GM23338 (cell line): ENCODE results near the gene CMSS1. TPM values are rescaled to one million over a fixed set of nuclear protein-coding genes. Genes with fewer than 3 reads are reported as not detected.

ENCODE experiments used
- ATAC-seq: fragments of 200-7000 bp; cut with Tn5 transposase; 3 replicates; pipeline ENCODE4 v1.9.1; 2020
- DNase-seq: peaks from one replicate; pipeline ENCODE4 v3.0.0-alpha.2; 2015; ENCODE audit warnings: low spot score
- H2AFZ ChIP-seq: fragments of 200-600 bp; sonication (generic); 2 replicates; pipeline ENCODE4 v1.8.0; 2016; ENCODE audit warnings: antibody characterized with exemption, mild to moderate bottlenecking, moderate library complexity
- H3F3A ChIP-seq: fragments of 200-600 bp; sonication (generic); replicated peaks from 2 replicates; pipeline ENCODE4 v1.8.0; 2017; ENCODE audit warnings: antibody characterized with exemption, mixed run types, low read depth
- H3K27ac ChIP-seq: fragments of 200-600 bp; sonication (generic); 2 replicates; pipeline ENCODE4 v1.6.1; 2016; ENCODE audit warnings: low read depth
- H3K27me3 ChIP-seq: fragments of 200-600 bp; sonication (generic); 2 replicates; pipeline ENCODE4 v1.8.0; 2016; ENCODE audit warnings: mild to moderate bottlenecking, mixed run types, moderate library complexity; ENCODE audit not compliant: insufficient read depth
- H3K36me3 ChIP-seq: fragments of 200-600 bp; sonication (generic); 2 replicates; pipeline ENCODE4 v1.8.0; 2016; ENCODE audit warnings: mild to moderate bottlenecking; ENCODE audit not compliant: insufficient read depth
- H3K4me1 ChIP-seq: fragments of 200-600 bp; sonication (generic); 2 replicates; pipeline ENCODE4 v1.8.0; 2016; ENCODE audit warnings: mild to moderate bottlenecking, moderate library complexity; ENCODE audit not compliant: insufficient read depth
- H3K4me2 ChIP-seq: fragments of 200-600 bp; sonication (generic); 2 replicates; pipeline ENCODE4 v1.7.1; 2017; ENCODE audit warnings: mixed run types
- H3K4me3 ChIP-seq: fragments of 200-600 bp; sonication (generic); 2 replicates; pipeline ENCODE4 v1.6.1; 2016; ENCODE audit warnings: mixed run types
- H3K79me2 ChIP-seq: fragments of 200-600 bp; sonication (generic); replicated peaks from 2 replicates; pipeline ENCODE4 v1.8.0; 2017; ENCODE audit warnings: mild to moderate bottlenecking; ENCODE audit not compliant: insufficient read depth
- H3K9me2 ChIP-seq: fragments of 200-600 bp; sonication (generic); 2 replicates; pipeline ENCODE4 v1.8.0; 2017; ENCODE audit not compliant: insufficient read depth
- H4K20me1 ChIP-seq: fragments of 200-600 bp; sonication (generic); replicated peaks from 2 replicates; pipeline ENCODE4 v1.8.0; 2017; ENCODE audit warnings: mild to moderate bottlenecking; ENCODE audit not compliant: insufficient read depth
- H3K27ac Mint-ChIP-seq: 2 replicates; pipeline ENCODE4 v1.8.0; 2020; ENCODE audit warnings: inconsistent platforms, mild to moderate bottlenecking, moderate library complexity, mixed read lengths
- H3K27me3 Mint-ChIP-seq: 3 replicates; pipeline ENCODE4 v1.8.0; 2022; ENCODE audit warnings: low read depth, mild to moderate bottlenecking, moderate library complexity, mixed read lengths, inconsistent platforms; ENCODE audit not compliant: insufficient read depth, poor library complexity
- H3K36me3 Mint-ChIP-seq: 3 replicates; pipeline ENCODE4 v1.8.0; 2021; ENCODE audit warnings: low read depth, mild to moderate bottlenecking, inconsistent platforms, moderate library complexity, mixed read lengths
- H3K4me1 Mint-ChIP-seq: 3 replicates; pipeline ENCODE4 v1.8.0; 2020; ENCODE audit warnings: mild to moderate bottlenecking, inconsistent platforms, mixed read lengths
- H3K4me3 Mint-ChIP-seq: 3 replicates; pipeline ENCODE4 v1.8.0; 2021; ENCODE audit warnings: moderate library complexity, mild to moderate bottlenecking, inconsistent platforms, mixed read lengths
- H3K9me3 Mint-ChIP-seq: 3 replicates; pipeline ENCODE4 v1.8.0; 2020; ENCODE audit warnings: moderate library complexity, mild to moderate bottlenecking, inconsistent platforms, mixed read lengths
- CREB1 ChIP-seq: fragments of 250-450 bp; sonication (Bioruptor Pico); IDR thresholded peaks from 2 replicates; pipeline ENCODE4 v1.5.0; 2020; ENCODE audit warnings: low read depth, mild to moderate bottlenecking, moderate library complexity
- CTCF ChIP-seq, 2 experiments: fragments of 200-600 bp in 1 of 2; sonication (generic) in 1 of 2; conservative IDR thresholded peaks; 2 replicates each; pipeline versions ENCODE4 v1.5.1 to v1.6.1; 2016 to 2017; ENCODE audit warnings: antibody characterized with exemption in 2 of 2, low read depth in 2 of 2, mild to moderate bottlenecking in 2 of 2, moderate library complexity in 1 of 2
- ETS1 ChIP-seq: IDR thresholded peaks from 2 replicates; pipeline ENCODE4 v1.6.1; 2016; ENCODE audit warnings: antibody characterized with exemption
- EZH2 ChIP-seq: fragments of 200-600 bp; sonication (generic); IDR thresholded peaks from one replicate; pipeline ENCODE4 v1.8.0; 2017; ENCODE audit warnings: antibody characterized with exemption, mild to moderate bottlenecking, low read depth; ENCODE audit not compliant: unreplicated experiment
- EZH2phosphoT487 ChIP-seq: fragments of 200-600 bp; sonication (generic); IDR thresholded peaks from one replicate; pipeline ENCODE4 v1.8.1; 2018; ENCODE audit warnings: antibody characterized with exemption; ENCODE audit not compliant: unreplicated experiment
- JUNB ChIP-seq: IDR thresholded peaks from one replicate; pipeline ENCODE4 v1.6.1; 2016; ENCODE audit warnings: antibody characterized with exemption; ENCODE audit not compliant: unreplicated experiment
- NANOG ChIP-seq: IDR thresholded peaks from 2 replicates; pipeline ENCODE4 v1.6.1; 2016; ENCODE audit warnings: antibody characterized with exemption, borderline replicate concordance
- POLR2AphosphoS5 ChIP-seq: IDR thresholded peaks from 2 replicates; pipeline ENCODE4 v1.6.1; 2016; ENCODE audit warnings: antibody characterized with exemption, low read depth
- REST ChIP-seq: IDR thresholded peaks from one replicate; pipeline ENCODE4 v1.6.1; 2018; ENCODE audit warnings: antibody characterized with exemption; ENCODE audit not compliant: unreplicated experiment
- STAT1 ChIP-seq: IDR thresholded peaks from one replicate; pipeline ENCODE4 v1.6.1; 2016; ENCODE audit warnings: antibody characterized with exemption; ENCODE audit not compliant: unreplicated experiment
- ZNF114 ChIP-seq: fragments of 250-450 bp; sonication (Bioruptor Pico); IDR thresholded peaks from 2 replicates; pipeline ENCODE4 v1.5.0; 2020; ENCODE audit warnings: mild to moderate bottlenecking, moderate library complexity
- ZNF331 ChIP-seq: fragments of 250-450 bp; sonication (Bioruptor Pico); IDR thresholded peaks from 2 replicates; pipeline ENCODE4 v1.5.0; 2020; ENCODE audit warnings: low read depth, mild to moderate bottlenecking, moderate library complexity
- ZNF462 ChIP-seq: fragments of 250-450 bp; sonication (Bioruptor Pico); IDR thresholded peaks from 2 replicates; pipeline ENCODE4 v1.5.0; 2020; ENCODE audit warnings: mild to moderate bottlenecking, moderate library complexity
- polyA plus RNA-seq: library from polyadenylated mRNA; unstranded; fragments of >200 nt; fragmentation: Nextera tagmentation; extraction: Ambion mirVana; gene quantifications from 2 replicates; pipeline ENCODE4 v1.2.1, GENCODE V29; 2016
- total RNA-seq: library from RNA; depleted of rRNA; stranded (reverse); fragments of >200 nt; shearing (Covaris generic); gene quantifications from 2 replicates; pipeline ENCODE4 v1.2.3, GENCODE V29; 2014

CMSS1 gene
- total and polyA plus RNA-seq, 2 experiments from 2014 or later = 39.4 to 187 TPM

- Histone ChIP-seq H4K20me1 (peaks cover 5% of the 10 kb centered on the region; the same call in 1 of the 2 replicates), H3K4me2 (no peak overlapping the region), H3K27me3 (no peaks in the 10 kb centered on the region), H3K27ac (0 out of 2 replicates have a peak overlapping the region, but pooled peaks have one; percentile 28), H3F3A (no peaks in the 10 kb centered on the region), H3K4me3 (no peak overlapping the region), H3K4me1 (0 out of 2 replicates have a peak, but pooled peaks cover 3% of the 10 kb centered on the region), H3K79me2 (peaks cover 84% of the 10 kb centered on the region), H3K36me3 (no peaks in the 10 kb centered on the region), H2AFZ (no peak overlapping the region), H3K9me2 (no peaks in the 10 kb centered on the region)
- ATAC-seq (peak; percentile 31), DNase-seq (no peak)
- H3K9me3 Mint-ChIP-seq = no peaks in the 10 kb centered on the region
- peak overlapping the region; percentile 46; the same call in 1 of the 2 replicates for H3K27ac Mint-ChIP-seq
- no peak for TF ChIP-seq REST
- no peak for TF ChIP-seq POLR2AphosphoS5
- TF ChIP-seq ZNF462 (CRISPR knock-in tag) = no peak
- no peak for TF ChIP-seq ZNF331 (CRISPR knock-in tag)
- TF ChIP-seq STAT1 = no peak
- TF ChIP-seq EZH2 = no peak
- no peak for TF ChIP-seq JUNB
- no peak for TF ChIP-seq EZH2phosphoT487
- no peak for TF ChIP-seq NANOG
- no peak for TF ChIP-seq CTCF (conservative IDR thresholded peaks at IDR 0.05; ENCODE audit: low read depth in 2 of 2)
- TF ChIP-seq ETS1 = no peak
- TF ChIP-seq ZNF114 (CRISPR knock-in tag) = no peak
- TF ChIP-seq CREB1 (CRISPR knock-in tag) = no peak
- no peak overlapping the region for H3K4me3 Mint-ChIP-seq
- H3K4me1 Mint-ChIP-seq = peaks cover 11% of the 10 kb centered on the region
- H3K36me3 Mint-ChIP-seq = no peaks in the 10 kb centered on the region; the same call in 1 of the 3 replicates
- H3K27me3 Mint-ChIP-seq = no peaks in the 10 kb centered on the region
These were observed 6.4 kb downstream of the CMSS1 start for GRCh38 chr3:99823723-99824711.
